SJSA1 (cell line): ENCODE measurements around the gene HECA. TPM values are rescaled to one million over a fixed set of nuclear protein-coding genes. Genes with fewer than 3 reads are reported as not detected.

Experiments
- DNase-seq, 2 experiments: peaks; one replicate each; pipeline ENCODE4 v3.0.0-alpha.2; 2015 to 2020; ENCODE audit warnings: low spot score in 2 of 2, low read depth in 1 of 2
- H3K27ac ChIP-seq: fragments of 250-450 bp; sonication (Bioruptor Pico); 2 replicates; pipeline ENCODE4 v1.5.1; 2020; ENCODE audit warnings: mild to moderate bottlenecking, moderate library complexity
- H3K27me3 ChIP-seq: fragments of 250-450 bp; sonication (Bioruptor Pico); replicated peaks from 2 replicates; pipeline ENCODE4 v1.5.1; 2020; ENCODE audit warnings: mild to moderate bottlenecking, moderate library complexity
- H3K36me3 ChIP-seq: fragments of 250-450 bp; sonication (Bioruptor Pico); 2 replicates; pipeline ENCODE4 v1.5.1; 2020; ENCODE audit warnings: mild to moderate bottlenecking
- H3K4me1 ChIP-seq: fragments of 250-450 bp; sonication (Bioruptor Pico); replicated peaks from 2 replicates; pipeline ENCODE4 v1.6.1; 2021; ENCODE audit warnings: mild to moderate bottlenecking
- H3K4me3 ChIP-seq: fragments of 250-450 bp; sonication (Bioruptor Pico); 2 replicates; pipeline ENCODE4 v1.5.1; 2020; ENCODE audit warnings: mild to moderate bottlenecking
- H3K9me3 ChIP-seq: fragments of 250-450 bp; sonication (Bioruptor Pico); replicated peaks from 2 replicates; pipeline ENCODE4 v1.5.1; 2020; ENCODE audit warnings: mild to moderate bottlenecking
- total RNA-seq: library from RNA; depleted of rRNA; stranded (reverse); fragments of >200 nt; shearing (Covaris generic); gene quantifications from 2 replicates; pipeline ENCODE4 v1.2.3, GENCODE V29; 2014

Gene HECA
- total RNA-seq, 1 experiment from 2014 or later = 9.5 TPM

GRCh38 chr6:139144490-139145085 is 9.7 kb downstream of the HECA start:
- H3K27ac ChIP-seq = no peak overlapping the region
- H3K9me3 ChIP-seq = no peaks in the 10 kb centered on the region
- H3K4me3 ChIP-seq = no peak overlapping the region
- H3K36me3 ChIP-seq = no peaks in the 10 kb centered on the region
- H3K27me3 ChIP-seq = no peaks in the 10 kb centered on the region
- no peaks in the 10 kb centered on the region for H3K4me1 ChIP-seq
- DNase-seq = no peak

- Histone ChIP-seq H3K4me3 (no peak overlapping the region), H3K27me3 (no peaks in the 10 kb centered on the region), H3K36me3 (no peaks in the 10 kb centered on the region), H3K9me3 (no peaks in the 10 kb centered on the region), H3K27ac (no peak overlapping the region), H3K4me1 (no peaks in the 10 kb centered on the region)
- DNase-seq = no peak
Observed at GRCh38 chr6:139145661-139146060, 10.8 kb downstream of the HECA start.

- H3K27ac ChIP-seq = no peak overlapping the region
- no peaks in the 10 kb centered on the region for H3K9me3 ChIP-seq
- no peaks in the 10 kb centered on the region for H3K36me3 ChIP-seq
- no peaks in the 10 kb centered on the region for H3K4me1 ChIP-seq
- no peak for DNase-seq
- H3K27me3 ChIP-seq = no peaks in the 10 kb centered on the region
- H3K4me3 ChIP-seq = no peak overlapping the region
Observed at GRCh38 chr6:139146317-139146726, 11.4 kb downstream of the HECA start.

- no peaks in the 10 kb centered on the region for H3K27me3 ChIP-seq
- H3K27ac ChIP-seq = no peak overlapping the region
- no peaks in the 10 kb centered on the region; the same call in 1 of the 2 replicates for H3K4me1 ChIP-seq
- no peak overlapping the region for H3K4me3 ChIP-seq
- H3K9me3 ChIP-seq = no peaks in the 10 kb centered on the region
- no peaks in the 10 kb centered on the region for H3K36me3 ChIP-seq
- DNase-seq = no peak
Observed at GRCh38 chr6:139147628-139148027, 12.7 kb downstream of the HECA start.

GRCh38 chr6:139148557-139149235 is 13.8 kb downstream of the HECA start:
- no peak for DNase-seq
- H3K4me1 ChIP-seq = peaks cover under 1% of the 10 kb centered on the region; the same call in 1 of the 2 replicates
- H3K4me3 ChIP-seq = no peak overlapping the region
- H3K36me3 ChIP-seq = no peaks in the 10 kb centered on the region
- no peak overlapping the region for H3K27ac ChIP-seq
- H3K9me3 ChIP-seq = no peaks in the 10 kb centered on the region
- no peaks in the 10 kb centered on the region for H3K27me3 ChIP-seq

- H3K27me3 ChIP-seq = no peaks in the 10 kb centered on the region
- no peak overlapping the region for H3K4me3 ChIP-seq
- H3K36me3 ChIP-seq = no peaks in the 10 kb centered on the region
- peaks cover 6% of the 10 kb centered on the region for H3K4me1 ChIP-seq
- H3K27ac ChIP-seq = no peak overlapping the region
- no peak for DNase-seq
- no peaks in the 10 kb centered on the region for H3K9me3 ChIP-seq
Observed at GRCh38 chr6:139149383-139149782, 14.5 kb downstream of the HECA start.

GRCh38 chr6:139150920-139151319 is 16.0 kb downstream of the HECA start:
- no peaks in the 10 kb centered on the region for H3K9me3 ChIP-seq
- DNase-seq = no peak
- H3K27ac ChIP-seq = no peak overlapping the region
- H3K4me3 ChIP-seq = no peak overlapping the region
- no peaks in the 10 kb centered on the region for H3K27me3 ChIP-seq
- H3K4me1 ChIP-seq = peaks cover 6% of the 10 kb centered on the region
- H3K36me3 ChIP-seq = no peaks in the 10 kb centered on the region

- Histone ChIP-seq H3K4me3 (no peak overlapping the region), H3K27me3 (no peaks in the 10 kb centered on the region), H3K27ac (no peak overlapping the region), H3K36me3 (no peaks in the 10 kb centered on the region), H3K9me3 (no peaks in the 10 kb centered on the region), H3K4me1 (peaks cover 6% of the 10 kb centered on the region)
- DNase-seq = no peak
Observed at GRCh38 chr6:139151425-139152087, 16.7 kb downstream of the HECA start.

GRCh38 chr6:139152088-139152891 is 17.4 kb downstream of the HECA start:
- DNase-seq = no peak
- no peaks in the 10 kb centered on the region for H3K27me3 ChIP-seq
- peaks cover 6% of the 10 kb centered on the region for H3K4me1 ChIP-seq
- no peaks in the 10 kb centered on the region for H3K9me3 ChIP-seq
- no peak overlapping the region for H3K4me3 ChIP-seq
- H3K27ac ChIP-seq = no peak overlapping the region
- no peaks in the 10 kb centered on the region for H3K36me3 ChIP-seq

GRCh38 chr6:139152892-139153271 is 18.0 kb downstream of the HECA start:
- Histone ChIP-seq H3K36me3 (no peaks in the 10 kb centered on the region), H3K4me1 (peaks cover 6% of the 10 kb centered on the region), H3K9me3 (no peaks in the 10 kb centered on the region), H3K27me3 (no peaks in the 10 kb centered on the region), H3K4me3 (no peak overlapping the region), H3K27ac (no peak overlapping the region)
- DNase-seq = no peak

GRCh38 chr6:139153855-139154254 is 19.0 kb downstream of the HECA start:
- H3K4me1 ChIP-seq = peaks cover 6% of the 10 kb centered on the region
- no peaks in the 10 kb centered on the region for H3K36me3 ChIP-seq
- H3K9me3 ChIP-seq = no peaks in the 10 kb centered on the region
- no peak overlapping the region for H3K27ac ChIP-seq
- H3K4me3 ChIP-seq = no peak overlapping the region
- peak in 1 of 2 experiments; percentile 20 for DNase-seq
- no peaks in the 10 kb centered on the region for H3K27me3 ChIP-seq

- Histone ChIP-seq H3K9me3 (no peaks in the 10 kb centered on the region), H3K4me1 (peaks cover 6% of the 10 kb centered on the region), H3K27ac (no peak overlapping the region), H3K27me3 (no peaks in the 10 kb centered on the region), H3K4me3 (no peak overlapping the region), H3K36me3 (no peaks in the 10 kb centered on the region)
- no peak for DNase-seq
Observed at GRCh38 chr6:139154881-139155547, 20.1 kb downstream of the HECA start.

- no peak overlapping the region for H3K27ac ChIP-seq
- DNase-seq = no peak
Observed at GRCh38 chr6:139156102-139156501, 21.2 kb downstream of the HECA start.

More at GRCh38 chr6:139156102-139156501, 21.2 kb downstream of the HECA start:
- no peaks in the 10 kb centered on the region for H3K27me3 ChIP-seq
- H3K4me1 ChIP-seq = peaks cover 11% of the 10 kb centered on the region
- H3K4me3 ChIP-seq = no peak overlapping the region
- H3K9me3 ChIP-seq = no peaks in the 10 kb centered on the region
- H3K36me3 ChIP-seq = no peaks in the 10 kb centered on the region
